ENCODE measurements around the gene CD80.
"Not testable (repeated sequence)": the region's sequence is repeated elsewhere in the genome, so short reads cannot be mapped to it uniquely, and the experiment has no call there.

The CD80 gene

DNA sequence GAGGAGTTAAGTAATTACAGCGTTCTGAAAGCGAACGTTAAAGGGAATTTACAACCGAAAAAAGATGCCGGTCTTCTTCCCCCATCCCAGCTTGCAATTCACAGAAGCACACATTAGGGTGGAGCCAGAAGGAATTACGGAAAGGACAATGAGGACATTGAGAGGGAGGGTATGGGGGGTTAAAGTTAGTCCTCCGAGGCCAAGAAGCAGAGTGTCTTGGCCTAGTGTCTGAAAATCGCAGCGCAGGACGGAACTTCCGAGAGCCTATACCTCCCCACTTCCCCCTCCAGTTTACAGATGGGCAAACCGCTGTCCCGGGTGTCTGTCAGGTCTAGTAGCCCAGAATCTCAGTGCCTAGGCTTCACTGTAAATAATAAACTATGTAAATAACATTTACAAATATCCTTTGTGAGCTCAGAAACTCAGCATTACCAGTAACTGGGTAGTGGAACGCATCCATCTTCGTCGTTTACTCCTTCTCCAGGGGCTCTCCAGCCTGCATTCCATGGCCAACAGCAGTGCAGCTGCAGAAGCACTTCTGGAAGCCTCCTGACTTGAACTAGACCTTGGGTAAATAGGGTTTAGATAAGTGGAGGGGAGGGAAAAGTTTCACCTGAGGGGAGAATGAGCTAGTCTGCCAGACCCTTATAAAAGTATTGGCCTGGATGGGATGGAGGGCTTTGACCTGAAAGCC, 20.8 kb upstream of the CD80 start:
- FAIRE-seq: no peak

DNA sequence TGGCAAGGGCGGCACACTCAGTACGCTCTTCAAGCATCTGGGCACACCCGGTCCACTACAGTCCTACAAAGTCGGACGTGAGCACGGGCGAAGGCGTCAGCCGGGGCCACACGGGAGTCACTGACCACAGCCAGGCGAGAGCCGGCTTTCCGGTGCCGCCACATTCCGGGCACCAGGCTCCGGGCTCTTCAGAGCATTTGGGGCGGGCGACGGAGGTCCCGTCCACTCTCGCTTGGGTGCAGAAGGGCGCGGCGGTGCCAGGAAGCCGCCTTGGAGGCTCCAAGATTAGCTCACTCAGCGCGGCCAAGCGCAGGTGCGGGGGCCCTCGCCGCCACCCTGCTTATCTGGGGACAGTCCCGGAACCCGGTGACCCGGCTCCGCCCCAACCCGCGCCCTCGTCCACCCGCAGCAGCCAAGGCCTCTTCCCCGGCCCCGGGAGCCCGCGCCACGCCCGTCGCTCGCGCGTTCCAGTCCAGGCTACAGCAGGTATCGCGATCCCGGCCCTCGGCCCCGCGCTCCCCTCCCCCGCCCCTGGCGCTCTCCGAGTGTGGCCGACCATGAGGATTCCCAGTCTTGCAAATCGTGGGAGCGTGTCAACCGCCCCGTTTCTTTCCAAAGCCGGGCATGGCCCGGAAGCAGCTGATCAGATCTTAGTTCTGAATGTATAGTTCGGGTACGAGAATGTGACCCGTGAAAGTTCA, 20.1 kb upstream of the CD80 start, which contains the start of gene ADPRH:
Gene ADPRH (plus strand): TSS at position 127 of the 701 bp plus-strand sequence. CDS start 2,678 bp downstream, outside the sequence.
- no peak for FAIRE-seq

DNA sequence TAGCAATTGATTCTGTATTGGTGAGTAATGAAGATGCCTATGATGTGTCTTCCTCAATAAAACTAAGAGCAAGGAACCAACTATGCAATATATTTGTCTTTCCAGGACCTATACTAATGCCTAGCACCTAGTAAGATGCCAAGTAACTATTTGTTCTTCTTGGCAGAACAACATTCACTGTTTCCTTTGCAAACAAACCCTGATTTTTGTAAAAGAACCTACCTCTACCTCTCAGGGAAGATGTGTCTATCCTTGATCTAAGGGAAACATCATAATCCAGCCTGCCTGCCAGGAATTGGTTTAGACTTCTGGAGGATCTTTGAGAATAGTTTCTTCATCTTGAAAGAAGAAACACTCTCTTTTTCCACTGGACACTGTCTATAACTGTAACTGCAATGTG, 16.1 kb upstream of the CD80 start:
- no peak for FAIRE-seq

DNA sequence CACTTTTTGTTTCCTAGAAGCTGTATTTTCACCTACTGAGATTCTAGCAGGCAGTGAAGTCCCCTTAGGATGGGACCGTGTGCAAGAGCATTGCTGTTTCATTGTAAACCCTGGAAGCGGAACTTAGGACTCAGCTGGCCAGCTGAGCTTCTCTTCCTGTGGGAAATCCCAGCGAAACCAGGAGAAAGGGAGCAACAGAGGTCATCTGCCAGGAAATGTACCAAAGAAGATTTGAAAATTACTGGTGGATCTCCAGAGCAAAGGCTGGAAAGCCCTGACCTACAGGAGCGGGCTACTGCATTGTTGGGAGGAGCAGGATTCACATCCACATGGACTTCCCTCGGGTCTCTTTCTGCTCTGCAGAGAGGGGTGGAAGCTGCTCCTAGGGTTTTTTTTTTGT, 12.3 kb upstream of the CD80 start:
- FAIRE-seq: no peak

DNA sequence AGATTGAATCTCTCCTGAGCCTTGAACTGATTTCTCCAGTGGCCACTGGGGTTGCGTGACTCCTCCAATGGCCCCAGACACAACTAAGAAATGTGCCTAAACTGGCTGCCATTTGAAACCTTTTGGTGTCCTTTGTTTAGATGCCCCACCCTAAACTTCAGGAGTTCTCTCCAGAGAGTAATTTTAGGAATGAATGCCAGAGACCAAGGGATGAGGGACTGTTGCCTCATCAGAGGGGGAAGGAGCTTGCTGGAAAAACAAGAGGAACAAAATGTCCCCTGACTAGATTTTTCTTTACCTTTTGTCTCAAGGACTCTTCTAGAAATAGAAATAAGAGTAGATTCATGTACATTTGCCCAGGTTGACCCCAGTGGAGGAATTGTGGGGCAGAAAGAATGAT, 11.8 kb upstream of the CD80 start:
- FAIRE-seq: no peak

DNA sequence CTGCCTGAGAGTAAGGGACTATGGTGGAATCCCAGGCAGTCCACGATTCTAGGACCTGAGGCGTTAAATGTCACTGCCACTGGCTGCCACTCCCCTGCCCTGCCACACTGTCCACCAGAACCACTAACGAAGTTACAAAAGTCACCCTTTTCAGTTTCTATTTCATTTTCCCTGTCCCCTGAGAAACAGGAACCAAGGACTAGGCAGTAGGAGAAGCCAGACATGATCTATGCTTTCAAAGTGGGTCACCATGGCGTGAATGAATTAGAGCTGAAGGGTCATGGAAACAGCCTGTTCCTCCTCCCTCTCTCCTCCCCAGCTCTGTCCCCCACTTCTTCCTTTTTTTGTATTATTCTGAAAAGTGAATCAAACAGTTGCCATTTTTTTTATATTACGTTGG, 10.8 kb upstream of the CD80 start:
- FAIRE-seq: no peak

DNA sequence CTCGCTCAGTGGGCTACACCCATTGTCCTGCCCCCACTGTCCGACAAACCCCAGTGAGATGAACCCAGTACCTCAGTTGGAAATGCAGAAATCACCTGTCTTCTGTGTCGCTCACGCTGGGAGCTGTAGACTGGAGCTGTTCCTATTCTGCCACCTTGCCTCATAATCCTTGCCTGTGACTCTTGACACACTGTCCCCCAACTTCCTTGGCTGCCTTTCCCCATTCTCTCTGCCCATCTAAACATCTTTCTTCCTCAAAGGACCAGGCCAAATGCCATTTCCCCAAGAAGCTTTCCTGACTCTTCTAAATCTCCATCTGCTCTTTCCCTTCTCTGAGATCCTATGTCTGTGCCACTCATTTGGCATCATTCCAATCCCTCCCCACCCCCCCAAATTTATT, 9.7 kb upstream of the CD80 start:
- FAIRE-seq: no peak

DNA sequence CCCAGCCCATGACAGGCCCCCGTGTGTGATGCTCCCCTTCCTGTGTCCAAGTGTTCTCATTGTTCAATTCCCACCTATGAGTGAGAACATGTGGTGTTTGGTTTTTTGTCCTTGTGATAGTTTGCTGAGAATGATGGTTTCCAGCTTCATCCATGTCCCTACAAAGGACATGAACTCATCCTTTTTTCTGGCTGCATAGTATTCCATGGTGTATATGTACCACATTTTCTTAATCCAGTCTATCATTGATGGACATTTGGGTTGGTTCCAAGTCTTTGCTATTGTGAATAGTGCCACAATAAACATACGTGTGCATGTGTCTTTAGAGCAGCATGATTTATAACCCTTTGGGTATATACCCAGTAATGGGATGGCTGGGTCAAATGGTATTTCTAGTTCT, 3.9 kb upstream of the CD80 start:
- not testable (repeated sequence) for FAIRE-seq

DNA sequence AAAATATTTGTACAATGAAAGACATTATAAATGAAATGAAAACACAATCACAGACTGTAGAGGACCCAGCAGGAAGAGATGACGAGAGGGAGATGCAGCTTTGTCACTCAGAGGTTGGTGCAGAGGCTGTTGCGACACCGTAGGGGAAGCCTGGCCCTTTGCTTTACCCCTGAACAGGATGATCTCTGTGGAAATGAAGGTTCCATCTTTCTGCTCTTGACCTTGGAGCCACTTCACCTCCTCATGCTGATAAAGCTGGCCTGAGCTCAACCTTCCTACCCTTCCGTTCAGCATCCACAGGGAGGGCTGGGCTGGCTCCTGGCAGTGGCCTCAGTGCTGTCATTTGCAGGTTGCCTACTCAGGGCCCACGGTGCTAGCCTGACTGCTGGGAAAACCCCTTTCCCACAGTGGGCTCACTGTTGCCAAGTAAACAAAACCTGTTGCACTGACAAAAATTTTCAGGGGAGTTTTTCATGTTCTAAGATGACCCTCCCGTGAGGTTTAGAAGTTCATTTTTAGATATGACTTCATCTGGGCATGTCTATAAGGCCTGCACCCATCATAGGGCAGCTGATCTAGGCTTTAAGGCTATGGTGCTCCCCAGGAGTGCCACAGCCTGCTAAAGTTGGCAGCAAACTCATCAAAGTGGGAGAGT, 3.0 kb upstream of the CD80 start:
- FAIRE-seq: no peak

DNA sequence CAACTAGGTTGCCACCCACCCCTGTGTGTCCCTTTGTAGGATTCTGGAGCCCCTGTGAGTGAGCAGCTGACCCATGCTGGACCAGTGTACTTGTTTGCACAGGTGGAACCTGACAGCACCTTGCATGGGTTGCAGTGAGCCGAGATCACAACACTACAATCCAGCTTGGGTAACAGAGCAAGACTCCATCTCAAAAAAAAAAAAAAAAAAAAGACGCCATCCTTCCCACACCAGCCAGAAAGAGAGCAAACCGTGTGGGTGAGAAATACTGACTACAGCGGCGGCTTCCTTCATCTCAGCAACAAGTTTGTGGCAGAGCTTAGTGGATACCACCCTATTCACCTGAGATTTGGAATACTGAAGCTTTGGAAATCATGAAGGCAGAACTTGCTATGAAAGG, 746 bp upstream of the CD80 start:
- no peak for FAIRE-seq

DNA sequence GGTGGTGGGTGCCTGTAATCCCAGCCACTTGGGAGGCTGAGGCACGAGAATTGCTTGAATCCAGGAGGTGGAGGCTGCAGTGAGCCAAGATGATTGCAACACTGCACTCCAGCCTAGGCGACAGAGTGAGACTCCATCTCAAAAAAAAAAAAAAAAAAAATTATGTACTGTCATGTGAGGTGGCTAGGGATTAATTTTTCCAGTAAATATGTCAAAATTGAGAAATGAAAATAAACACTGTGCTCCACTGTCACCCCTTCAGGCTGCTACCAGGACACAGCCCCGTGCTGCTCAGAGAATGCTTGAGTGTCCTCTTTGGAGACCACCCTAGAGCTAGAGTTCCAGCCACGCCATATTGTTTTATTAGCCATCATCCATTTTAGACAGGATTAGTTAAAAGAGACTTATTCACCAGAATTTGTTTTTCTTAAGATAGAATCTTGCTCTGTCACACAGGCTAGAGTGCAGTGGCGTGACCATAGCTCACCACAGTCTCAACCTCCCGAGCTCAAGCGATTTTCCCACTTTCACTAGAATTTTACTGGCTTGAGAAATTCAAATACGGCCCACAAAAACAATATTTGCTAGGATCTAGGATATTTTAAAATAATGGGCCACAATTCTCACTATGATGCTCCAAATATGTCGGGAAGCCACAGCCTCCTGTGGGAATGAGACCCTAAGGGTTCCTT, 642 bp downstream of the CD80 start:
- FAIRE-seq: no peak

DNA sequence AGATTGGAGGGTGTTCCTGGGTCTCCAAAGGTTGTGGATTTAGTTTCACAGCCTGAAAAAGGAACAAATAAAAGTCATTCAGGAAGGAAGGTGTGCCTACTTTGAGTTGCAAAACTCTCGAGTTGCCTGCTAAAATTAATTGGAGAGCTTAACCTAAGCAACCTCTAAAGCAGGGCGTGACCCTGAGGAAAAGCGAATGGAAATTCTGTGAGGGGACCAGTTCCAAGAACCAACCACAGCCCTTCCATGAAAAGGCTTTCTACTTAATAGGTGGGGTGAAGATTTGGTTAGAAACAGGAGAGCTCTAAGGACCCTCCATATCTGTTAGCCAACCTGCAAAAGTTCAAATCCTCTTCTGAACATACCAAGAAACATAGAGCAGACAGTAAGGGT, 1.5 kb downstream of the CD80 start:
- no peak for FAIRE-seq

DNA sequence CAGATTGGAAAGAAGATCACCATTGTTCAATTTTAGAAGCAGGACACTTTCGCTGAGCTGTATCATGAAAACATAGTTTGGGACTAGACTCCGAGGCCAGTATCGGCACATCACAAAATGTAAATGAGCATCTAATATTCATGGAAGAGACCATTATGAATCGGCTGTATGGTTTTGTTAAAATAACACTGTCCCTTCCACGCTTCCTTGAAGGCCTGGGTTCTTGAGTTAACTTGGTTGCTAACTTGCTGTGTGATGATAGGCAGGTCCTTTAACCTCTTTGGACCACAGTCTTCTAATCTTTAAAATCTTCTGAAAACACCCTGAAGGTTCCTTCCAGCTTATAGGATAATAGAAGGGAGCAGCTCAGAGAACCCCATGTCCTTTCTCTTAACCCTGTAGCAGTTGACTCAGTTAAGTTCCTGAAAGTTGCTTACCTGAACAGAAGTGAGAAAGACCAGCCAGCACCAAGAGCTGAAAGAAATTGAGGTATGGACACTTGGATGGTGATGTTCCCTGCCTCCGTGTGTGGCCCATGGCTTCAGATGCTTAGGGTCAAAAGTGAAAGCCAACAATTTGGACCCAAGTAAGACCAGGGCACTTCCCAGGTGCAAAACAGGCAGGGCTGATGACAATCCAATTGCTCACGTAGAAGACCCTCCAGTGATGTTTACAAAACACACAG, 2.1 kb downstream of the CD80 start:
- no peak for FAIRE-seq

DNA sequence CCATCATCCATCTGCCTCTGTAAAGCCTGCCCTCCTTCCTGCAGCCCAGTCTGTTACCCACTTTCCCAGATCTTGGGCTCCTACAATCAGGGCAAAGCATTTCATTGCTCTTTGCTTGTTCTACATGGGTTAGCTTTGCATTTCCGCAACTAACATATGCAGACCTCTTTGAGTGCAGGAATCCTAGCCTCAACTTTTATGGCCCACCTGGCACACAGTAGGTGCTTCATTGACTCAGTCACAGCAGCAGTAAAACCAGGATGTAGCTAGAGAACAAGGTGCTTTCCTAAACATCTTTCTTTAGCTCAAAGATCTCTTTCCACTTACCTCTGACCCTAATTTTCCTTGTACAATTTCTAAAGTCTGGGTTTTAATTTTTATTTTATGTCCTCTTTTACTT, 3.5 kb downstream of the CD80 start:
- FAIRE-seq: no peak

DNA sequence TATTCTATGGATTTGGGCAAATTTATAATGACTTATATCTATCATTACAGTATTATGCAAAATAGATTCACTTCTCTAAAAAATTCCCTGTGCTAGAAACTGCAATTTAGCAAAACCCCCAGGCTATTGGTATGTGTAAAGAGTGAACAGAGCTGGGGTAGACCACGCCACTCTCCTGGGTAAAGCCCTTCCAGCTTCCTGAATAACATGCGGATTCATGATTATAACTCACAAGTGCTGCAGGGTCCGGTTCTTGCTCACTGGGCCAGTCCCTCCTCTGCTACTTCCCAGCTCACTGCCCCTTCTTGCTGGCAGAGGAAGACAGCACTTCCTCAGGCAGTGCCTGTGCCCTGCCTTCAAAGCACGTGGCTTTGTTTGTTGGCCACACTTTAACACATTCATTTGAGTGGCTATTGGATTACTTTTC, 4.1 kb downstream of the CD80 start:
- no peak for FAIRE-seq

DNA sequence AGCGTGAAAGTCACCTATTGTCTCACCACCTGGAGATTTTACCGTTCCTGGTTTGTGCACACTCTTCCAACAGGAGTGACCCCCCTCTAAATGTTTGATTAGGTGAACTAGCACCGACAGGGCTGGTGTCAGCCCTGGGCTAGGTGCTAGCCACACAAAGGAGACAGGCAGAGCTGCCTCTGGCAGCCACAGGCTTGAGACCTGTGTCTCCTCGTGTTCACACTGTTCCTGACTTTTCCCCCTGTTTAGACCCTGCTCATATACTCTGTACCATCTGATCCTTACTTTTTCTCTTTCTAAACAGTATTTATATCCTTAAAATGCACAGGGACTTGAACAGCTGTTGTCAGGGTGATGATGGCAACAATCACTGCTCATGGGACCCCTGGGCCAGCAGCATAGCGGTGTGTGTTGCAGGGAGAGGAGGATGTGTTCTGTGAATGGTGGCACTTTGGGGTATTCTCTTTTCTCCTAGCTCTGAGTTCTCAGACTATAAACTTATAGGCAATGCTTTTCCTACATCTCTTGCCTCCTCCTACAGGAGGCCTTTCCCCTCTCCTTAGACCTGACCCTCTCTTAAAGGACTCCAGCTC, 5.5 kb downstream of the CD80 start:
- FAIRE-seq: no peak

DNA sequence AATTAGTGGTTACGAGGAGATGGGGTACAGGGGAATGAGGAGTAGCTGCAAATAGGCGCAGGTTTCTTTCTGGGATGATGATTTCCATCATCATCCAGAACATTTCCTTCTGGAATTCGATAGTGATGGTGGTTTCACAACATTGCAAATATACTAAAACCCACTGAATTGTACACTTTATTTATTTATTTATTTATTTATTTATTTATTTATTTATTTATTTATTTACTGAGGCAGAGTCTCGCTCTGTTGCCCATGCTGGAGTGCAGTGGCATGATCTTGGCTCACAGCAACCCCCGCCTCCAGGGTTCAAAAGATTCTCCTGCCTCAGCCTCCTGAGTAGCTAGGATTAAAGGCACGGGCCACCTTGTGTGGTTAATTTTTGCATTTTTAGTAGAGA, 6.5 kb downstream of the CD80 start:
- FAIRE-seq: not testable (repeated sequence)

DNA sequence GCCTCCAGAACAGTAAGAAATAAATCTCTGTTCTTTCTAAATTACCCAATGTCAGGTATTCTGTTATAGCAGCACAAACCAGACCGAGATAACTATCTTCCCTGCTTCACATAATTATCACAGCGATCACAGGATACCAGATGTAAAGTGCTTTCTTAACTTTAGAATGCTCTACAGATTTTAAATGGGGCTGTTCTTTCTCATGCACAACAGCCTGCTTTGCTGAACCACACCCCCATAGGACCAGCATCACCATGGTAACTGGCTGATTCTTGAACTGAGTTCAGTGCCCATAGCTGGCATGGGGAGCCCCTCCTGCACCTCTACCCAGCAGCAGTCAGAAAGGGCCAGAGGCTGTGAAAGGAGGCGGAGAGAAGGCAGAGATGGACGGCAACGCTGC, 7.8 kb downstream of the CD80 start:
- FAIRE-seq: no peak

DNA sequence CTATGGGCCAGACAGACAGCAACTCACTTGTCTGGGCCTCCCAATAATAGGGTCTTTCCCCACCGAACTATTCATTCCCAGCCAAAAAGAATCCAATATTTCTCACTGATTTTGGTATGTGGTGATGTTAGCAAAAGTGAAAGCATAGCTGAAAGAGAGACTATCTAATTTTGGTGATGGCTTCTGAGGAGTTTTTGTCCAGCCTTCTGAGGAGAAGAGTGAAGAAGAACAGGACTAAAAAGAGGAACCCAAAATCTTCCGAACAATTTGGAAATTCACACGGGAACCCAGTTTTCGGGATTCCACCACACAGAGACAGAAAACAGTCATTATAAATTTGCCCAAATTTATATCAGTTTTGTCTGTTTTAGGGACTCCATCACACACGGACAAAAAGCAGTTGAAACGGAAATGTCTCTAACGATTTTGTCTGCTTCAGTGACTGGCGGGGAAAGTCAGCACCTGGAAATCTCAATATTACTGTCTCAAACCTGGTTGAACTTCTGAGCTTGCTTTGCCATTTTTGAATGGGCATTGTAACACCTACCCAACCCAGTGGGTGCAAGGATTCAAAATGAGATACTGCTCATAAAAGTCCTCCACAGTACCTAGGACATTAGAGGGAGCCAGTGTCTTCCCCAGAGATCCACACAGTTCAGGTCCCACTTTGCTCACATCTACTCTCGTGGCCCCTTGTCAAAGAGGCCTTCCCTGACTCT, 9.1 kb downstream of the CD80 start:
- FAIRE-seq: no peak

DNA sequence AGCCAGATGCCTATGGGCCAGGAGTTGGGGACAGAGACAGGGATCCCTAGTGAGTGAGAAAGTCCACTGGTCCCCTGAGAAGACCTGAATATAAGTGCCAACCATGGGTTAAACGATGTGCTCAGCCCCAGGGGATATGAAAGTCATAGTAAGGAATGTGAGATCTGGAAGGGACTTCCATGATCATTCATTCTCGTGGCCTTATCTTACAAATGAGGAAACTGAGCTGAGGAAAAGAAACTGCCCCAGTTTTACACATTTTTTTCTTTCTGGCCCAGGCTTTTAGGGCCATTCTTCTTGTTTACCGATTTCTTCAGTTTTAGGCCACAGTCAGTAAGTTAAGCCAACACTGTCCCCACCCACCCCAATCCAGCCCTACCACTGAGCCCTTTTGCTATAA, 11.1 kb downstream of the CD80 start:
- no peak for FAIRE-seq

DNA sequence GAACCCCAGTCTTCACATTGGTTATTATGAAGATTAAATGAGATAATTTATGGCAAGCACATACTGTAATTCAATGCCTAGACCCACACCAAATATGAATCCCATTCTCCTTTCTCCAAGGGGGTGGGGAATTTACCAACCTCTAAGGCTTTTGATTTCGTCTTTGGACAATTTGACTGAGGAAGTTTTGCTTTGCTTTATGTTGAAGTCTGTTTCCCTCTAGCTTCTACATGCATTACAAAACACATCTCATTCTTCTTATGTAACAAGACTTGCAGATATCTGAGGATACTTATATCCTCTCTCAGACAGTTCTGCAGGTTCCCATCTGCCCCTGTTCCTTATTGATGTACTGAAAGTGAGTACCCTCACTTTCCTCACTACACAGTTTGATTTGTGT, 12.2 kb downstream of the CD80 start:
- FAIRE-seq: no peak

DNA sequence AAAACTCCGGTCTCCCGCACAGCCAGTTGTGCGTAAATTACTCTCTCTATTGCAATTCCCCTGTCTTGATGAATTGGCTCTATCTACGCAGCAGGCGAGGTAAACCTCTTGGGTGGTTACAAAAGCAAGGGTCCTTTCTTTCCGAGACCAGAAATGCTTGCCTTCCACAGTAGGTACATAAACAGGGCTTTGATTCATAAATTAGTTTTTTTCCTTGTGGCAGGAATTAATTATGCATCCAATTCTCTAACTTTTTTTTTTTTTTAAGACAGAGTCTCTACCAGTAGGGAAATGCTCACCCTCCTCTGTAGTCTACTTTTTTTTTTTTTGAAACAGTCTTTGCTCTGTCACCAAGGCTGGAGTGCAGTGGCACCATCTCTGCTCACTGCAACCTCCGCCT, 16.3 kb downstream of the CD80 start:
- no peak for FAIRE-seq
